Calu3 (cell line): ENCODE data around the gene ZC3HAV1. TPM values are rescaled to one million over a fixed set of nuclear protein-coding genes. Genes with fewer than 3 reads are reported as not detected.

Experiments
- BruUV-seq: library from RNA; stranded (reverse); fragments of 400-500 nt; replicated peaks from 2 replicates; lab custom pipeline; 2021; lab: Mats Ljungman, UMichigan
- CTCF ChIA-PET: fragments of 300-600 bp; sonication (Branson Sonifier 250); formaldehyde crosslinking; loops from one replicate; lab custom pipeline; 2022; ENCODE audit warnings: antibody characterized with exemption; lab: Charles Lee
- DNase-seq: peaks from one replicate; pipeline ENCODE4 v3.0.0; 2022
- H3K27ac Mint-ChIP-seq: one replicate; pipeline ENCODE4 v1.8.0; 2022; ENCODE audit warnings: mixed read lengths; ENCODE audit not compliant: unreplicated experiment
- H3K27me3 Mint-ChIP-seq: one replicate; pipeline ENCODE4 v1.8.0; 2022; ENCODE audit warnings: mixed read lengths; ENCODE audit not compliant: unreplicated experiment
- H3K36me3 Mint-ChIP-seq: one replicate; pipeline ENCODE4 v1.8.0; 2022; ENCODE audit warnings: mild to moderate bottlenecking, moderate library complexity, mixed read lengths; ENCODE audit not compliant: insufficient read depth, unreplicated experiment
- H3K4me1 Mint-ChIP-seq: one replicate; pipeline ENCODE4 v1.8.0; 2022; ENCODE audit warnings: mild to moderate bottlenecking, low read depth, mixed read lengths; ENCODE audit not compliant: unreplicated experiment
- H3K4me3 Mint-ChIP-seq: one replicate; pipeline ENCODE4 v1.8.0; 2022; ENCODE audit warnings: mild to moderate bottlenecking, low read depth, moderate library complexity, mixed read lengths; ENCODE audit not compliant: unreplicated experiment
- H3K9me3 Mint-ChIP-seq: one replicate; pipeline ENCODE4 v1.8.0; 2022; ENCODE audit warnings: low read depth, mixed read lengths; ENCODE audit not compliant: unreplicated experiment
- CTCF ChIP-seq: fragments of 200-600 bp; IDR thresholded peaks from one replicate; pipeline ENCODE4 v1.8.0; 2022; ENCODE audit warnings: antibody characterized with exemption; ENCODE audit not compliant: unreplicated experiment
- intact Hi-C: fragments of 100-400 bp; cut with micrococcal nuclease; formaldehyde crosslinking; loops from one replicate; pipeline ENCODE4 v1.10.0; 2022; ENCODE audit not compliant: unreplicated experiment
- total RNA-seq: library from RNA; stranded (reverse); gene quantifications from 2 replicates; pipeline ENCODE4 v1.2.3, GENCODE V29; 2022

Gene ZC3HAV1
- total RNA-seq, 1 experiment from 2014 or later: 63.4 TPM

DNA sequence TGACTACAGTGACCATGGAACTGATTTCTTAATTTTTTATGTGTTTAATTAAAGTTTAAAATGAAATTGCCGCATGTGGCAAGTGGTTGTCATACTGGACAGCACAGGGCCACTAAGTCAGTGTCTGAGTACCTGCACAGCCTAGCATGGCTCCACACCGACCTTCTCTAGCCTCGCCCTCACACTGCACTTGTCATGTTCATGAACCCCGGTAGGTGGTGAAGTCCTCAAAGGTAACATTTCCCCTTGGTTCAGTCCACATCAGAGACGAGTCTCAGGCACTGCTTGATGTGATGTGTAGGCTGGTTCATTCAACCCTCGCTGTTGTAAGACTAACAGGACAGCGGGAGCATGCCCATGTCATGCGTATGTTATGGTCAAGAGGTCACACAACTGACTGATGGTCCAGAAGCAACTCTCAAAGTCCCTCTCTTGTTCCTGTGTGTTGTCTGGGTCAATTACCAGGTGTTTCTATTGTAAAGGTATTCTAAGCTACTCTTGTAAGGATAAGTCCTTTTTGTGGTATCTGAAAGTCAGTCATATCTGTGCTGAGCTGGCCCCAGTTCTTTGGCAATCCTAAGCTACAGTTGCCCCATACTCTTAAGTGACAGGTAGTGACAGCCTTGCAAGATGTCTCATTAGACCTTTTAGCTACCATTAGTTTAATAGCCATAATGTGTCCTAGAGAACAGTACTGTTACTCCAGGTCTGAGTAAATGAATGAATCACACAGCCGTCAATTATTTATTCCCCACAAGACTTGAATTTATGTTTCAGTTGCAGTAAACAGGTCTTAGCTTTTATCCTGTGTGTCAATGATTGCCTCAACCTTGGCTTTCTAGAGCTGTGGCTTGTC, 40.7 kb downstream of the ZC3HAV1 start:
- DNase-seq: no peak
- no TSS peak for BruUV-seq
- no peak overlapping the region for H3K4me3 Mint-ChIP-seq
- peaks cover 32% of the 10 kb centered on the region for H3K36me3 Mint-ChIP-seq
- H3K9me3 Mint-ChIP-seq: no peaks in the 10 kb centered on the region
- CTCF ChIA-PET: interaction anchor here (0.6 to 0.7 kb wide), 3 partner anchors 9 to 14 kb away, joined by 3 to 9 read pairs (median 6); no protein-coding TSS in a partner anchor
- H3K4me1 Mint-ChIP-seq: peaks cover 8% of the 10 kb centered on the region
- no peak overlapping the region for H3K27ac Mint-ChIP-seq
- intact Hi-C loops: no loop called here
- TF ChIP-seq CTCF: no peak
- no peaks in the 10 kb centered on the region for H3K27me3 Mint-ChIP-seq

DNA sequence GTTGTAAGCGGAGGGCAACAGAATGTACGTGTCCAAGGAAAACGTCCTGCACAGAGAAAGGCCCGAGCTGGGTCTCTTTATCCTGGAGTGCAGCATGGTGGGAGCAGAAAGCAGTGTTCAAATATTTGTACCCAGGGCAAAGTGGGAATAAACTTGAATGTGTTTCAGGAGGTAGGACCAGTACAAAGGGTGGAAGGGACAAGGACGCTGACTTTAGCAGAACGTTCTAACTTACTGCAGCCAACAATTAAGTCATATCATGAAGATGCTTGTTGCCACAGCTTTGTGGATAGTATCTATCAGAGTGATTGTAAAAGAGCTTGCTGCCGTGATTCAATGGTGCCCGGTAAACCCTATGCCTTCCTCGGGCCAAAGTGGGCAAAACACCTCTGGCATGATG, 43.2 kb downstream of the ZC3HAV1 start:
- no TSS peak for BruUV-seq
- H3K9me3 Mint-ChIP-seq: no peaks in the 10 kb centered on the region
- no peak for TF ChIP-seq CTCF
- H3K4me3 Mint-ChIP-seq: no peak overlapping the region
- H3K27ac Mint-ChIP-seq: no peak overlapping the region
- DNase-seq: no peak
- intact Hi-C loops: no loop called here
- H3K27me3 Mint-ChIP-seq: no peaks in the 10 kb centered on the region
- peaks cover 23% of the 10 kb centered on the region for H3K36me3 Mint-ChIP-seq
- H3K4me1 Mint-ChIP-seq: peaks cover 8% of the 10 kb centered on the region
- CTCF ChIA-PET: no interaction called here

- CTCF ChIA-PET: no interaction called here
- Mint-ChIP-seq H3K4me3 (no peak overlapping the region), H3K4me1 (peaks cover 8% of the 10 kb centered on the region), H3K27me3 (no peaks in the 10 kb centered on the region), H3K9me3 (no peaks in the 10 kb centered on the region), H3K36me3 (peaks cover 19% of the 10 kb centered on the region), H3K27ac (no peak overlapping the region)
- BruUV-seq: no TSS peak
- TF ChIP-seq CTCF: no peak
- intact Hi-C loops: no loop called here
- DNase-seq: no peak
These were observed 44.2 kb downstream of the ZC3HAV1 start for GRCh38 chr7:139065323-139065722.

DNA sequence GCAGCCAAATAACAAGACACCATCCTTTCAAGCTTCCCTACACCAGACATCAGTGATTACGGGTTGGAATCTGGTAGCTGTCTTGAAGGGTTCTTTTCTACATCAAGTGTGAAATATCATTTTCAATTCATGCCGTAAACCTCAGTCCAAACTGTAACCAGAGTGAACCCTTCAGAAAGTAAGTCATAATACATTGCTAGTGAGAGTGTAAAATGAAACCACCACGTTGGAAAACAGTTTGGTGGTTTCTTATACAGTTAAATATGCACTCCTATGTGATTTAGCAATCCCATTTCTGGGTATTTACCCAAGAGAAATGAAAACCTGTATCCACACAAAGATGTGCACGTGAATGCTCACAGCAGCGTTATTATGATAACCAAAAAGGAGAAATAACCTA, 48.1 kb downstream of the ZC3HAV1 start:
- Mint-ChIP-seq H3K27me3 (no peaks in the 10 kb centered on the region), H3K9me3 (no peaks in the 10 kb centered on the region), H3K36me3 (peaks cover 11% of the 10 kb centered on the region), H3K4me3 (no peak overlapping the region), H3K27ac (no peak overlapping the region), H3K4me1 (no peaks in the 10 kb centered on the region)
- TF ChIP-seq CTCF: no peak
- CTCF ChIA-PET: no interaction called here
- intact Hi-C loops: no loop called here
- no TSS peak for BruUV-seq
- DNase-seq: no peak
